Heart right ventricle (tissue), 16 donors: ENCODE results near the gene NCOA6. TPM values are rescaled to one million over a fixed set of nuclear protein-coding genes. Genes with fewer than 3 reads are reported as not detected.
A peak's percentile ranks its signal among the peaks of the same experiment; 100 is the strongest.

ENCODE experiments used
- ATAC-seq, 8 donors: fragments of 200-7000 bp; cut with Tn5 transposase; one replicate each; pipeline ENCODE4 v1.9.1; 2020; ENCODE audit warnings: mild to moderate bottlenecking in 8 of 8, moderate library complexity in 8 of 8, moderate number of reproducible peaks in 1 of 8
- DNase-seq, 2 donors: peaks; one replicate each; pipeline ENCODE4 v3.0.0-alpha.2; 2020
- H3K27ac ChIP-seq, 10 donors: fragments of 200-600 bp; sonication (generic) in 2 of 10; one replicate each; pipeline versions ENCODE4 v1.5.0 to v1.8.0; 2020 to 2022; ENCODE audit warnings: mild to moderate bottlenecking in 3 of 10
- H3K27me3 ChIP-seq, 7 donors: fragments of 200-600 bp; one replicate each; pipeline ENCODE4 v1.8.0; 2021 to 2022; ENCODE audit warnings: mild to moderate bottlenecking in 2 of 7
- H3K36me3 ChIP-seq, 9 donors: fragments of 200-600 bp; sonication (generic) in 1 of 9; one replicate each; pipeline versions ENCODE4 v1.5.0 to v1.8.0; 2020 to 2022; ENCODE audit warnings: mild to moderate bottlenecking in 2 of 9
- H3K4me1 ChIP-seq, 9 donors: fragments of 200-600 bp; sonication (generic) in 1 of 9; one replicate each; pipeline versions ENCODE4 v1.5.0 to v1.8.0; 2020 to 2022; ENCODE audit warnings: mild to moderate bottlenecking in 4 of 9
- H3K4me3 ChIP-seq, 10 donors: fragments of 200-600 bp; sonication (generic) in 2 of 10; one replicate each; pipeline versions ENCODE4 v1.5.0 to v1.8.0; 2020 to 2022; ENCODE audit warnings: mild to moderate bottlenecking in 7 of 10, moderate library complexity in 2 of 10
- H3K9me3 ChIP-seq, 11 donors: fragments of 200-600 bp in 10 of 11; sonication (generic) in 2 of 11; one replicate each; pipeline versions ENCODE4 v1.5.0 to v1.8.0; 2013 to 2022; ENCODE audit warnings: mild to moderate bottlenecking in 2 of 11, control low read depth in 1 of 11, moderate library complexity in 1 of 11
- CTCF ChIP-seq, 9 donors: fragments of 200-600 bp; sonication (generic) in 2 of 9; IDR thresholded peaks; one replicate each; pipeline versions ENCODE4 v1.5.0 to v1.8.0; 2021 to 2022; ENCODE audit warnings: antibody characterized with exemption in 9 of 9, mild to moderate bottlenecking in 5 of 9, moderate library complexity in 1 of 9
- WGBS, 2 donors: extraction: QIAGEN DNeasy Blood & Tissue Kit; methylation state at CpG; one replicate each; pipeline ENCODE4 v1.1.7; 2013; ENCODE audit warnings: inconsistent platforms in 1 of 2; 5-methylcytosine and 5-hydroxymethylcytosine counted together
- intact Hi-C, 10 donors: fragments of 100-400 bp; cut with DNase I; formaldehyde crosslinking; loops; one replicate each; pipeline versions ENCODE4 v1.11.1 to v1.14.2; 2022
- polyA plus RNA-seq, 2 donors: library from polyadenylated mRNA; stranded (reverse); fragments of 200-250 nt; gene quantifications; one replicate each; pipeline ENCODE4 v1.2.3, GENCODE V29; 2013
- total RNA-seq, 10 donors: library from RNA; stranded (reverse); fragmentation: NEBNext Ultra II Directional in 3 of 10; extraction: Animal tissue kit (Norgen Biotek cat#: 25700) in 3 of 10; gene quantifications; one replicate each; pipeline versions ENCODE4 v1.2.1 to v1.2.4, GENCODE V29; 2021 to 2023
- donor health status: Arrhythmogenic right ventricular cardiomyopathy.
- donor health status: ischemic (EF 13 %, LVEDD 7.1; RV severe dilation, severe dysfunction).
- donor health status: healthy with polysubstance abuse.
- donor health status: DM: no; HTN: yes; CAD: no.
- donor health status: DM: no; HTN: no; CAD: no.
- donor health status: ischemic (EF 25% LVEDD 6.9; RV normal size, moderate dysfunction).
- donor health status: ischemic (EF 25% LVEDD 5.7; RV mildly dilated, moderate dysfunction).
- donor health status: healthy.
- donor health status: DM: yes; HTN: yes; CAD: no.
- donor health status: Ischemic cardiomyopathy.
- donor health status: ischemic (EF 35%, LVEDD 5.7; RV mildly dilated, moderate dysfunction).
- donor health status: nonischemic (EF 11% LVEDD 7.7; RV severe dilation, severe dysfunction).
- donor health status: DM: yes; HTN: yes; CAD: no.
- donor health status: PGD.
- donor health status: ischemic (EF 29% LVEDD 5.4; RV normal size, mild dysfunction).
- donor health status: nonischemic (EF 23%, LVEDD 6.1; RV moderate dilation, normal function).

NCOA6 gene
- total and polyA plus RNA-seq, 12 donors, result 11.6 to 37.5 (median 18.0) TPM

- 95 to 97% methylated on average over 26 of the region's 26 CpGs for whole genome bisulfite sequencing, 2 donors
- Histone ChIP-seq H3K9me3 (no peaks in the 10 kb centered on the region), H3K36me3 (peaks cover 0 to 75% (median 8%) of the 10 kb centered on the region in 9 donors), H3K4me3 (no peak overlapping the region), H3K4me1 (peaks cover 0 to 9% (median 0%) of the 10 kb centered on the region in 9 donors), H3K27me3 (no peaks in the 10 kb centered on the region), H3K27ac (no peak overlapping the region)
- no peak for TF ChIP-seq CTCF (IDR thresholded peaks at IDR 0.05)
- peak in 1 of 8 donors; percentile 29 for ATAC-seq
- intact Hi-C loops, result no loop called here
- DNase-seq, result no peak
Observed at GRCh38 chr20:34859367-34859766, 33.9 kb upstream of the NCOA6 start.

- no peak overlapping the region for H3K27ac ChIP-seq
- intact Hi-C loops, result no loop called here
- H3K27me3 ChIP-seq, result no peaks in the 10 kb centered on the region
- TF ChIP-seq CTCF (IDR thresholded peaks at IDR 0.05), result no peak
- H3K9me3 ChIP-seq, result no peaks in the 10 kb centered on the region
- no peak for ATAC-seq
- no peaks in the 10 kb centered on the region for H3K4me1 ChIP-seq
- peaks cover 0 to 96% (median 30%) of the 10 kb centered on the region in 9 donors for H3K36me3 ChIP-seq
- no peak for DNase-seq
- H3K4me3 ChIP-seq, result no peak overlapping the region
- WGBS, 2 donors, result 88 to 90% methylated on average over 4 of the region's 4 CpGs
Observed at GRCh38 chr20:34852298-34852697, 26.8 kb upstream of the NCOA6 start.

GRCh38 chr20:34850969-34851368 is 25.5 kb upstream of the NCOA6 start:
- Histone ChIP-seq H3K4me1 (no peaks in the 10 kb centered on the region), H3K36me3 (peaks cover 0 to 84% (median 23%) of the 10 kb centered on the region in 9 donors), H3K9me3 (no peaks in the 10 kb centered on the region), H3K27me3 (no peaks in the 10 kb centered on the region), H3K27ac (no peak overlapping the region), H3K4me3 (no peak overlapping the region)
- DNase-seq (no peak), ATAC-seq (peak in 1 of 8 donors; percentile 10)
- intact Hi-C loops, result no loop called here
- WGBS, 2 donors, result 95 to 96% methylated on average over 14 of the region's 14 CpGs
- TF ChIP-seq CTCF (IDR thresholded peaks at IDR 0.05), result no peak

GRCh38 chr20:34849778-34850177 is 24.3 kb upstream of the NCOA6 start:
- intact Hi-C loops, result no loop called here
- Histone ChIP-seq H3K36me3 (peaks cover 0 to 81% (median 21%) of the 10 kb centered on the region in 9 donors), H3K4me3 (no peak overlapping the region), H3K9me3 (no peaks in the 10 kb centered on the region), H3K4me1 (no peaks in the 10 kb centered on the region), H3K27me3 (no peaks in the 10 kb centered on the region), H3K27ac (no peak overlapping the region)
- WGBS, 2 donors, result 85 to 91% methylated on average over 9 of the region's 9 CpGs
- TF ChIP-seq CTCF (IDR thresholded peaks at IDR 0.05), result no peak
- ATAC-seq, result no peak
- no peak for DNase-seq
